ENCODE measurements around the gene DZIP1L.

Gene DZIP1L

DNA sequence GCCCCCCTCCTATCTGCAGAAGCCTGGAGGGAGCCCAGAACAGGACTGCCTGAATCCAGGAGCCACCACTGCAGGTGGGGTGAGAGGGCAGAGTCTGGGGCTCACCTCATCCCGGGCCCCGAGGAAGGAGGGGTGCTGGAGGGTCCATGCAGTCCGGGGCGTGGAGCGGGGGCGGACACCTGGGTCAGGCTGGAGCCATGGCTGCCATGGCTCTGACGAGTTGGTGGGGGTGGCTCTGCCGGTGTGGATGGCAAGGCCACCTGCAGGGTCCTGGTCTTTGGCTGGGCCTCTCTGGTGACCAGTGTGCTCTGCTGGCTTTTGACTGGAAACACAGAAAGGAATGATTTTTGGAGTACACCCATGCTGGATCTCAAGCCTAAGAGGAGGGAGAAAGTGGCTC lies 47.4 kb downstream of the DZIP1L start:
- DNase-seq = no peak

- no peak for DNase-seq
Observed at GRCh38 chr3:138066972-138067371, 48.4 kb downstream of the DZIP1L start.

GRCh38 chr3:138066383-138066782 lies 49.0 kb downstream of the DZIP1L start:
- peak; percentile 67 for DNase-seq

GRCh38 chr3:138065949-138066348 lies 49.5 kb downstream of the DZIP1L start:
- DNase-seq = no peak

GRCh38 chr3:138063416-138063815 lies 52.0 kb downstream of the DZIP1L start:
- DNase-seq = no peak

GRCh38 chr3:138062626-138063025 lies 52.8 kb downstream of the DZIP1L start:
- DNase-seq = no peak

GRCh38 chr3:138062037-138062436 lies 53.4 kb downstream of the DZIP1L start:
- no peak for DNase-seq

- DNase-seq = no peak
Observed at GRCh38 chr3:138060792-138061191, 54.6 kb downstream of the DZIP1L start.

DNA sequence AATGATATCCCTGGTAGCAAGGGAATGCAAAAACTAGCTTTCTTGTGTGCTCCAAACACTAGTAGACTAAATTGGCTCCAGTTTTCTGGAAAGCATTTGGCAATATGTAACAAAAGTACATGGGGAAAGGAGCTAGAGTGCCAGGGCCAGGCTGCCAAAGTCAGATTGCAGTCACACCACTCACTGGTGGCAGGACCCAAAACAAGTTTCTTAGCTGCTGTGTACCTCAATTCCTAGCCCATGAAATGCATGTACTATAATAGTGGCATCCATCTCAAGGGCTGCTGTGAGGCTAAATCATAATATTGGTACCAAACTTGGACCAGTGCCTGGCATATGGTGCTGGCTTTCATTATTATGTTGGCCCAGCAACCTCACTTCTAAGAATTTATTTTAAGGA lies 56.1 kb downstream of the DZIP1L start:
- DNase-seq = no peak

DNA sequence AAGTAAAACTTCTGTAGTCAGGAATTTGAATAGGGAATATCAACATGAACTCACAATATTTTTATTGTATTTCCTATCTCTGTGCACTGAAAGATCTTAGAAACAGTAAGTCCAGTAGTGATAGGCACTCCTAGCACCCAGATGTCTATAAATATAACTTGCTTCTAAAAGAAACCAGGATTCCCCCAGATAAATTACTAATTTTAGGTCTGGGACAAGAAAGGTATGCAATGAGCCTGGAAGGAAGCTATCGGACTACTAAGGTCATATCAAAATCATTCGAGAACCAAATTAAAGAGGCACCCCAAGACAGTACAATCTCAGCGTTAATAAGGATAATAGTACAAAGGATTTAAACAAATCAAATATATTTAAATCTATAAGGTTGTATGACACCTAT lies 58.0 kb downstream of the DZIP1L start:
- DNase-seq = no peak

- DNase-seq = no peak
Observed at GRCh38 chr3:138054057-138054456, 61.4 kb downstream of the DZIP1L start.

DNA sequence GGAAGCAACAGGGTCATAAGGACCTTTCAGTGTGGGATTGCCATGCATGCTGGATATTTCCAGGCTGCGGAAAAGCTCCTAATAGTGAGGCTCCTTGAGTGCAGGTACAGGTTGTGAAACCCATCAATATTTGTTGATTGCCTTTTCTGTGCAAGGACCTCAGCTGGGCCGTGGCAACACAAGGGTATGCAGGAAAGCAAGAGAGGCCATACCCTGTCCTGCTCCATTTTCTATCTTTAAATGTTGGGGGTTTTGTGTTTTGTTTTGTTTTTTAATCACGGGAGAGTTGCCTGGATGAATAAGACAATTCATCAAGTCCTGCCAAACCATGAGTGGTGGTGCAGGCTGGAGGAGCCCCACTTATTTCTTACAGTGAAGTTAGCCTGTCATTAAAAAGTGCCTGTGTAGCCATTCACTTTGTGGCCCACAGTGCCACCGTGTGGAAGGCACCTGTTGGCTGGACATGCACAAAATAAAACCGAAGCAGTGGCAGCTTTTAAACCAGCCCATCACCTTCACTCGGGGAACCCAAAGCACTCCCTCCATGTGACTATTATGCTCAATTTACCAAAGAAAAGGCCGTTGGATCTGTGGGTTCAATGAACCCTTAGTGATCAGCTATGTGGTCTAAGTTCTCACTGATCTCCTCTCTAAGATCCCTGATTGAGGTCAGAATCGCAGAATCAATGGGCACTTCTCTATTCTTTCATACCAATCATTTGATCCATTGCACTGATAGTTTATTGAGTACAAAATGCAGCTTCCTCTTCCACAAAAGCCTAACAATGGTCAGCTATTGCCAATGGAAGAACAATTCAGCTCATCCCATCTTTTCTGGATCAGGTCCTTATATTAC lies 63.2 kb downstream of the DZIP1L start:
- peak; percentile 42 for DNase-seq

GRCh38 chr3:138049157-138049919 lies 66.1 kb downstream of the DZIP1L start:
- no peak for DNase-seq

DNA sequence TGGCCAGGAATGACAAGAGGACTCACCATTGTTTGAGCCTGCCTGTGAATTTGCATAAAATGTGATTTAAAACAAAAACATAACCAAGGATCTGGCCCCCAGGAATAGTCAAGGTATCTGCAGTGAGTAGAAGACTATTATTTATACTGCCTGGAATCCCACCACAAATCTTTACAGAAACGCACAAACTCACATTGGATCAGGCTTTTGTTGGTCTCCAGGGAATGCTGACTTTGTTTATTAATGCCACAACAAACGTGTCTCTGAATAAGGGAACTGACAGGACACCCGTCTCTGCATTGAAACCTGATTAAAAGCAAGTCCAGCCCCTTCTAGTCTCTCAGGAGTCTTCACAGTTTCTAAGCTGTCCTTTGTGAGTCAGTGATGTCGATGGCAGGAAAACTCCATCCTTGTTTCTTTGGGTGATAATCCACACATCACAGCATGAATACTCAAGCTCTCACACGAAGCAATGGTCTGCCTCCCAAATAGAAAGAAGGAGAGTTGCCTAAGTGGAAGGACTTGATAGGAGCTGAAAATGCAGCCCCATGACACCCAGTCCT lies 67.7 kb downstream of the DZIP1L start:
- no peak for DNase-seq

GRCh38 chr3:138046955-138047354 lies 68.5 kb downstream of the DZIP1L start:
- no peak for DNase-seq

GRCh38 chr3:138046085-138046484 lies 69.3 kb downstream of the DZIP1L start:
- no peak for DNase-seq

DNA sequence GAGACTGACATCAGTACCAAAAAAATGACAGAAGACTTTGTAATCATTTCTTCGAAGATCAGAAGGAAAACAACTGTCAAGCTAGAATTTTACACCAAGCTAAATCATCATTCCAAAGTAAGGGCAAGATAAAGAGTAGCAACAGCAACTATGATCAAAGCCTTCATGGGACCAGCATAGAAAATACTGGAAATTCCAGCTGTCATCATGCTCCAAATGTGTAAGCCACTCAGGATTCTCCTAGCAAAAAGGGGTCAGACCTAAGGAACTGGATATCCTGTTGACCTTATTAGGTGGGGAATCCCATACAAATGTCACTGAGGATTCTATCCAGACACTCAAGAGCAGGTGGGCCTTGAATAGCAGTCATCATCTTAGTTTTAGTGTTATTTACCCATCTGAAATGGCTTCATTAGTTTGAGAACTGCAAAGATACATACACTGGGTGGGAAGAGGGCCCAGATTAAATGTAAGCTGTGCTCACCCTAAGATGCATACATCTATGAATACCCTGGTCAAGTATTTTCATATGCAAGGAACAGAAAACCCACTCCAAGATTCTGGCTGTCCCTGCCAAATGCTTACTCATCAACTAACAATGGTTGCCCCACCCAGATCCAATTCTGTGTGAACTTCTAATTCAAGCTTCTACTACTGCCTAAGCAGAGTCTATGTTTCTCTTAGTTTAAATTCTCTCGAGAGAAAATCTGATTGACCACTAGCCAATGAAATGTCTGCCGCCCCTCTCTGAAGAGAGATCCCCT lies 72.0 kb downstream of the DZIP1L start:
- DNase-seq = no peak

GRCh38 chr3:138042043-138042442 lies 73.4 kb downstream of the DZIP1L start:
- DNase-seq = no peak

GRCh38 chr3:138038725-138039462 lies 76.5 kb downstream of the DZIP1L start:
- DNase-seq = no peak

- no peak for DNase-seq
Observed at GRCh38 chr3:138036572-138036971, 78.8 kb downstream of the DZIP1L start.

GRCh38 chr3:138034918-138035317 lies 80.5 kb downstream of the DZIP1L start:
- no peak for DNase-seq

GRCh38 chr3:138033202-138033691 lies 82.2 kb downstream of the DZIP1L start:
- DNase-seq = no peak

Data from stimulated activated CD8-positive, alpha-beta memory T cell treated with anti-CD3 and anti-CD28 coated beads, Interleukin-4, amount 100 ng/mL, for 48 hours (primary cell).